Gastroesophageal sphincter (tissue), 3 donors: ENCODE results near the gene HIVEP2.

Source experiments
- POLR2AphosphoS5 ChIP-seq: sonication (generic); formaldehyde crosslinking; IDR thresholded peaks from one replicate; pipeline ENCODE4 v1.6.1; 2017; ENCODE audit warnings: antibody characterized with exemption
- TF ChIP-seq, protein P1 (sequence below), 4 experiments: fragments of 200-600 bp in 2 of 4; fragments of 450-650 bp in 2 of 4; sonication (generic) in 1 of 4; IDR thresholded peaks; one replicate each; pipeline ENCODE4 v1.5.1; 2017 to 2019; ENCODE audit warnings: antibody characterized with exemption in 4 of 4, mild to moderate bottlenecking in 2 of 4, moderate library complexity in 2 of 4

DNA sequence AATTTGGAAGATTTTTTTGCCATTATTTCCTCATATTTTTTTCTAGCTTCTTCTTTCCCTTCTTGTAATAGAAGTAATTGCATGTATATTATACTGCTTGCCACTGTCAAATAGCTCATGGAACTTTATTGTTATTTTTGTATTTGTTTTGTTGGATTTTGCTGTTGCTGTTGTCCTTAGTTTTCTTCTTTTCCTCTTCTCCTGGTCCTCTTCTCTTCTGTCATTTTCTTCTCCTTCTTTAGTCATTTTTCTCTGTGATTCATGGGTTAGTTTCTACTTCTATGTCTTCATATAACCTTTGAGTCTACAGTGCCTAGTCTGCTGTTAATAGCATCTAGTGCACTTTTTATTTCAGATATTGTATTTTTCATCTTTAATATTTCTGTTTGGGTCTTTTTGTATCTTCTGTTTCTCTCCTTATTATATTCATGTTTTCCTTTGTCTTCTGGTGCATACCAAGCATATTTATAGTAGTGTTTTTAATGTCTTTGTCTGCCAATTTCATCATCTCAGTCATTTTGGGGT is 226.2 kb downstream of the HIVEP2 start:
- TF ChIP-seq, protein P1, sequence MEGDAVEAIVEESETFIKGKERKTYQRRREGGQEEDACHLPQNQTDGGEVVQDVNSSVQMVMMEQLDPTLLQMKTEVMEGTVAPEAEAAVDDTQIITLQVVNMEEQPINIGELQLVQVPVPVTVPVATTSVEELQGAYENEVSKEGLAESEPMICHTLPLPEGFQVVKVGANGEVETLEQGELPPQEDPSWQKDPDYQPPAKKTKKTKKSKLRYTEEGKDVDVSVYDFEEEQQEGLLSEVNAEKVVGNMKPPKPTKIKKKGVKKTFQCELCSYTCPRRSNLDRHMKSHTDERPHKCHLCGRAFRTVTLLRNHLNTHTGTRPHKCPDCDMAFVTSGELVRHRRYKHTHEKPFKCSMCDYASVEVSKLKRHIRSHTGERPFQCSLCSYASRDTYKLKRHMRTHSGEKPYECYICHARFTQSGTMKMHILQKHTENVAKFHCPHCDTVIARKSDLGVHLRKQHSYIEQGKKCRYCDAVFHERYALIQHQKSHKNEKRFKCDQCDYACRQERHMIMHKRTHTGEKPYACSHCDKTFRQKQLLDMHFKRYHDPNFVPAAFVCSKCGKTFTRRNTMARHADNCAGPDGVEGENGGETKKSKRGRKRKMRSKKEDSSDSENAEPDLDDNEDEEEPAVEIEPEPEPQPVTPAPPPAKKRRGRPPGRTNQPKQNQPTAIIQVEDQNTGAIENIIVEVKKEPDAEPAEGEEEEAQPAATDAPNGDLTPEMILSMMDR (IDR thresholded peaks at IDR 0.05), result no peak
- TF ChIP-seq POLR2AphosphoS5, result no peak
